Measurements from ENCODE around the gene STX16. TPM values are rescaled to one million over a fixed set of nuclear protein-coding genes. Genes with fewer than 3 reads are reported as not detected.

The STX16 gene
- total and polyA plus RNA-seq, 2 donors (not counting 1 experiment from before 2014, with no cell fraction given): 39.3 to 64.9 TPM

GRCh38 chr20:58700121-58700821 is 49.2 kb downstream of the STX16 start:
- no peaks in the 10 kb centered on the region for H3K4me1 ChIP-seq (ENCODE audit: control insufficient read depth, extremely low read depth, insufficient read depth, low read length)
- no peaks in the 10 kb centered on the region for H4K20me1 ChIP-seq (ENCODE audit: control insufficient read depth, extremely low read depth, insufficient read depth, low read length)
- peak overlapping the region; percentile 41 for H3K27ac ChIP-seq (ENCODE audit: insufficient read depth, low read length)
- H3K4me2 ChIP-seq (ENCODE audit: extremely low read depth, insufficient read depth, low read length): no peak overlapping the region
- no peaks in the 10 kb centered on the region for H3K79me2 ChIP-seq (ENCODE audit: control insufficient read depth, insufficient read depth, low read length)
- DNase-seq (ENCODE audit: low read depth in 2 of 2): peak in 1 of 2 donors; percentile 57
- H3K9ac ChIP-seq (ENCODE audit: insufficient read depth, low read length): no peak overlapping the region
- no peaks in the 10 kb centered on the region for H3K27me3 ChIP-seq (ENCODE audit: control insufficient read depth, insufficient read depth, low read length)
- H3K9me3 ChIP-seq (ENCODE audit: control insufficient read depth, insufficient read depth, low read depth, low read length): no peaks in the 10 kb centered on the region
- peaks cover 15% of the 10 kb centered on the region for H3K36me3 ChIP-seq (ENCODE audit: control insufficient read depth, insufficient read depth, low read length)
- TF ChIP-seq, protein P1, sequence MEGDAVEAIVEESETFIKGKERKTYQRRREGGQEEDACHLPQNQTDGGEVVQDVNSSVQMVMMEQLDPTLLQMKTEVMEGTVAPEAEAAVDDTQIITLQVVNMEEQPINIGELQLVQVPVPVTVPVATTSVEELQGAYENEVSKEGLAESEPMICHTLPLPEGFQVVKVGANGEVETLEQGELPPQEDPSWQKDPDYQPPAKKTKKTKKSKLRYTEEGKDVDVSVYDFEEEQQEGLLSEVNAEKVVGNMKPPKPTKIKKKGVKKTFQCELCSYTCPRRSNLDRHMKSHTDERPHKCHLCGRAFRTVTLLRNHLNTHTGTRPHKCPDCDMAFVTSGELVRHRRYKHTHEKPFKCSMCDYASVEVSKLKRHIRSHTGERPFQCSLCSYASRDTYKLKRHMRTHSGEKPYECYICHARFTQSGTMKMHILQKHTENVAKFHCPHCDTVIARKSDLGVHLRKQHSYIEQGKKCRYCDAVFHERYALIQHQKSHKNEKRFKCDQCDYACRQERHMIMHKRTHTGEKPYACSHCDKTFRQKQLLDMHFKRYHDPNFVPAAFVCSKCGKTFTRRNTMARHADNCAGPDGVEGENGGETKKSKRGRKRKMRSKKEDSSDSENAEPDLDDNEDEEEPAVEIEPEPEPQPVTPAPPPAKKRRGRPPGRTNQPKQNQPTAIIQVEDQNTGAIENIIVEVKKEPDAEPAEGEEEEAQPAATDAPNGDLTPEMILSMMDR (conservative IDR thresholded peaks at IDR 0.05 in 1 of 2, IDR thresholded peaks at IDR 0.05 in 1 of 2; ENCODE audit: low read depth in 1 of 2, low read length in 2 of 2): no peak
- TF ChIP-seq EZH2 (IDR thresholded peaks at IDR 0.05; ENCODE audit: low read length, missing control alignments): no peak
- H2AFZ ChIP-seq (ENCODE audit: low read length): no peak overlapping the region
- no peak overlapping the region for H3K4me3 ChIP-seq (replicated peaks in 1 of 4; ENCODE audit: control extremely low read depth in 1 of 4, insufficient read depth in 1 of 4, low read depth in 3 of 4, low read length in 4 of 4)

DNA sequence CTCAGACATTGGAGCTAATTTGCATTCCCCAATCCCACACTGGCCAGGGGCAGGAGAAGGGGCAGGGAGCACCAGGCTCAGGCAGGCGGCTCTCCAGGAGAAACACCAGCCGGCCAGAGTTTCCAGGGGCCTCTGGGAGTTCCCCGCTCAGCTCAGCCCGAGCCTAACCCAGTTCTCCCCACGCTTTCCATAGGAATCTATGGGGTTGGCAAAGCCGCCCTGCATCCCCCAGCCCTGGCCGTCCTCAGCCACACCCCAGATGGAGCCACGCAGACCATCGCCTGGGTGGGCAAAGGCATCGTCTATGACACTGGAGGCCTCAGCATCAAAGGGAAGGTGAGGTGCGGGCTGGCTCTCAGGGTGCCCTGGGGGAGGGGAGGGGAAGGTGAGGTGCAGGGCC is 49.7 kb downstream of the STX16 start:
- no peak overlapping the region for H3K4me3 ChIP-seq (replicated peaks in 1 of 4; ENCODE audit: control extremely low read depth in 1 of 4, insufficient read depth in 1 of 4, low read depth in 3 of 4, low read length in 4 of 4)
- no peaks in the 10 kb centered on the region for H3K27me3 ChIP-seq (ENCODE audit: control insufficient read depth, insufficient read depth, low read length)
- H3K27ac ChIP-seq (ENCODE audit: insufficient read depth, low read length): no peak overlapping the region
- H3K9me3 ChIP-seq (ENCODE audit: control insufficient read depth, insufficient read depth, low read depth, low read length): no peaks in the 10 kb centered on the region
- H3K4me1 ChIP-seq (ENCODE audit: control insufficient read depth, extremely low read depth, insufficient read depth, low read length): no peaks in the 10 kb centered on the region
- H4K20me1 ChIP-seq (ENCODE audit: control insufficient read depth, extremely low read depth, insufficient read depth, low read length): no peaks in the 10 kb centered on the region
- DNase-seq (ENCODE audit: low read depth in 2 of 2): no peak
- peaks cover 15% of the 10 kb centered on the region for H3K36me3 ChIP-seq (ENCODE audit: control insufficient read depth, insufficient read depth, low read length)
- TF ChIP-seq, protein P1 (conservative IDR thresholded peaks at IDR 0.05 in 1 of 2, IDR thresholded peaks at IDR 0.05 in 1 of 2; ENCODE audit: low read depth in 1 of 2, low read length in 2 of 2): no peak
- TF ChIP-seq EZH2 (IDR thresholded peaks at IDR 0.05; ENCODE audit: low read length, missing control alignments): no peak
- H3K79me2 ChIP-seq (ENCODE audit: control insufficient read depth, insufficient read depth, low read length): no peaks in the 10 kb centered on the region
- no peak overlapping the region for H3K9ac ChIP-seq (ENCODE audit: insufficient read depth, low read length)
- H3K4me2 ChIP-seq (ENCODE audit: extremely low read depth, insufficient read depth, low read length): no peak overlapping the region
- no peak overlapping the region for H2AFZ ChIP-seq (ENCODE audit: low read length)

- DNase-seq (ENCODE audit: low read depth in 2 of 2): no peak
- Histone ChIP-seq H3K4me2 (ENCODE audit: extremely low read depth, insufficient read depth, low read length) (no peak overlapping the region), H3K27me3 (ENCODE audit: control insufficient read depth, insufficient read depth, low read length) (no peaks in the 10 kb centered on the region), H3K4me1 (ENCODE audit: control insufficient read depth, extremely low read depth, insufficient read depth, low read length) (no peaks in the 10 kb centered on the region), H3K9ac (ENCODE audit: insufficient read depth, low read length) (no peak overlapping the region), H3K27ac (ENCODE audit: insufficient read depth, low read length) (no peak overlapping the region), H4K20me1 (ENCODE audit: control insufficient read depth, extremely low read depth, insufficient read depth, low read length) (no peaks in the 10 kb centered on the region), H3K79me2 (ENCODE audit: control insufficient read depth, insufficient read depth, low read length) (no peaks in the 10 kb centered on the region), H3K4me3 (replicated peaks in 1 of 4; ENCODE audit: control extremely low read depth in 1 of 4, insufficient read depth in 1 of 4, low read depth in 3 of 4, low read length in 4 of 4) (no peak overlapping the region), H2AFZ (ENCODE audit: low read length) (no peak overlapping the region), H3K36me3 (ENCODE audit: control insufficient read depth, insufficient read depth, low read length) (peaks cover 15% of the 10 kb centered on the region), H3K9me3 (ENCODE audit: control insufficient read depth, insufficient read depth, low read depth, low read length) (no peaks in the 10 kb centered on the region)
- TF ChIP-seq, protein P1 (conservative IDR thresholded peaks at IDR 0.05 in 1 of 2, IDR thresholded peaks at IDR 0.05 in 1 of 2; ENCODE audit: low read depth in 1 of 2, low read length in 2 of 2): no peak
- TF ChIP-seq EZH2 (IDR thresholded peaks at IDR 0.05; ENCODE audit: low read length, missing control alignments): no peak
Observed at GRCh38 chr20:58701431-58702160, 50.5 kb downstream of the STX16 start.
